GM13977 (cell line): ENCODE measurements around the gene RWDD1.

ENCODE experiments used
- DNase-seq: peaks from one replicate; pipeline ENCODE4 v3.0.0; 2012; ENCODE audit warnings: low spot score
- in situ Hi-C: fragments of 300-500 bp; cut with MboI; formaldehyde crosslinking; loops from one replicate; pipeline ENCODE4 v1.12.0; 2022; ENCODE audit warnings: low sequenced_read_pairs, low pct_unique_long_range_greater_than_20kb, mixed read lengths, inconsistent platforms; ENCODE audit not compliant: unreplicated experiment
- TF ChIP-seq, protein P1 (sequence below): IDR thresholded peaks from 2 replicates; pipeline ENCODE4 v1.5.1; 2012; ENCODE audit warnings: mild to moderate bottlenecking, control low read depth; ENCODE audit not compliant: insufficient read depth; ENCODE audit errors: extremely low read depth, missing control alignments

RWDD1 gene

DNA sequence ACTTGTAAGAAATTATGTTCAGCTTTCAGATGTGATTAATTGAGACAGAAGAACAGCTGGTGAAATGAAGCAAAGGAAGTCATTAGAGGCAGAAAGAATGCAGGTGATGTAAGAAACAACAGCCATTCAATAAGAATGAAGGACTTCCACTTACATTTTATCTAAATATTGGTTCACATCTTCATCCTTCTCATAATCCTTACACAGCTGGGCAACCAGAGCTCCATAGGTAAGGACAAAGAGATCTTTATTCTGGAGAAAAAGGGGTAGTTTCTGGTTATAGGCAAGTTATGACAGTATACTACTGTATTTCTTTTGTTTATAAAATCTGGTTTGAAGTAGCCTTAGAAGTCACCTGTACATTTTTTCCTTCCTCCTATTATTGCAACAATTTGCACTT is 28.2 kb upstream of the RWDD1 start:
- in situ Hi-C loops, result no loop called here
- no peak for DNase-seq
- TF ChIP-seq, protein P1, sequence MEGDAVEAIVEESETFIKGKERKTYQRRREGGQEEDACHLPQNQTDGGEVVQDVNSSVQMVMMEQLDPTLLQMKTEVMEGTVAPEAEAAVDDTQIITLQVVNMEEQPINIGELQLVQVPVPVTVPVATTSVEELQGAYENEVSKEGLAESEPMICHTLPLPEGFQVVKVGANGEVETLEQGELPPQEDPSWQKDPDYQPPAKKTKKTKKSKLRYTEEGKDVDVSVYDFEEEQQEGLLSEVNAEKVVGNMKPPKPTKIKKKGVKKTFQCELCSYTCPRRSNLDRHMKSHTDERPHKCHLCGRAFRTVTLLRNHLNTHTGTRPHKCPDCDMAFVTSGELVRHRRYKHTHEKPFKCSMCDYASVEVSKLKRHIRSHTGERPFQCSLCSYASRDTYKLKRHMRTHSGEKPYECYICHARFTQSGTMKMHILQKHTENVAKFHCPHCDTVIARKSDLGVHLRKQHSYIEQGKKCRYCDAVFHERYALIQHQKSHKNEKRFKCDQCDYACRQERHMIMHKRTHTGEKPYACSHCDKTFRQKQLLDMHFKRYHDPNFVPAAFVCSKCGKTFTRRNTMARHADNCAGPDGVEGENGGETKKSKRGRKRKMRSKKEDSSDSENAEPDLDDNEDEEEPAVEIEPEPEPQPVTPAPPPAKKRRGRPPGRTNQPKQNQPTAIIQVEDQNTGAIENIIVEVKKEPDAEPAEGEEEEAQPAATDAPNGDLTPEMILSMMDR, result no peak

DNA sequence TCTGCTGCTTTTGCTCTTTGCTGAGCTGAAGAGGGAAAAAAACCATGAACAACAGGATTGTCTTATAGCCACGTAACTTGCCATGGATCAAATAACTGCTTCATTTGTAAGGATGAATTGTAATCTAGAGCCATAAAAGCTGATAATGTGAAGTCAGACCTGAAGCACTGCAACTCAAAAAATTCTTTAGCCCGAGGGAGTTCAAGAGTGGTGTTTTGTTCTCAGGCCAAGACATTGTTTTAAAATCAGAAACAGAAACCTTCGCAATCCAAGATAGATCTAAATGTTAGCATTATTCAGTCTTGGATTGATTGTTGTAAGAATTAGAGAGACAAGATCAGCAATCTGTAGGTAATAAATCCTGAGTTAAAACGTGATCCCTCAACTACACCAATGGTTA is 25.7 kb upstream of the RWDD1 start, which contains the start of gene TRAPPC3L:
Gene TRAPPC3L, minus strand, starts transcription at position 34 of the 400 bp plus-strand sequence. CDS start 170 bp downstream, outside the sequence.
- TF ChIP-seq, protein P1, result no peak
- no peak for DNase-seq
- in situ Hi-C loops, result no loop called here

DNA sequence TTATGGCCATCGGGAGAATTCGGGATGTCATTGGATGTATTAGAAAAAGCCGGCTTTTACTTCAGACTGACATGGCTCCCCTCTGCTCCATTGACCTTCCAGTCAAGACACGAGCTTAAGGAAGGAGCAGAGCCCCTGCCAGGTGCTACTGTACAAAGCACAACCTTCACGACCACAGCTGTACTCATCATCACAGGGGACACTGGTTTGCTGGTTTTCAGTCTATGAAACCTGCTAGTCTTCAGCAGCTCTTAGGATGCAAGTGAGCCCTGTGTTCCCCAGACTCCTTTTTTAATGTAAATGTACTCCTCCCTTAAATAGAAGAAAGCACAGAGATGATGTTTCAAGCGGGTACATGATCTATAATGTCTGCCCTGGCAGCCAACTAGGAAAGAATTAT is 23.9 kb upstream of the RWDD1 start:
- no peak for DNase-seq
- in situ Hi-C loops, result no loop called here
- TF ChIP-seq, protein P1, result no peak

DNA sequence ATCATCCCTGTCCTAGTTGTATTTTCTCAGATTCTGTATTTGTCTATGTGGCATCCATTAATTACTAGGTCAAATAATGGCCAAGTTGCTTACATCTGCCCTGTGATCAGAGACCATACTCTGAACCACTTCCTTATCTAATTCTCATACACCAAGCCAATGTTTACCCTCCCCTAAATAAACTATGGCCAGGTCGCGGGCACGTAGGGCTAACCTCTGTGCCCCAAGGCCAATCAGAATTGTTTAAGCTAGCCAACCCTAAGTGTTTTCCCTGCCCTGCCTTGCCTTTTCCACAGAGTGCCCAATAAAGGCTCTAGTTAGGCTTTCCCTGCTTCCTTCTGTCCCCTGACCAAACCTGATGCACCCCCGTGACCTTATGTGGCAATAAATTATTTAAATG is 20.5 kb upstream of the RWDD1 start:
- DNase-seq, result no peak
- TF ChIP-seq, protein P1, result no peak
- in situ Hi-C loops, result no loop called here

DNA sequence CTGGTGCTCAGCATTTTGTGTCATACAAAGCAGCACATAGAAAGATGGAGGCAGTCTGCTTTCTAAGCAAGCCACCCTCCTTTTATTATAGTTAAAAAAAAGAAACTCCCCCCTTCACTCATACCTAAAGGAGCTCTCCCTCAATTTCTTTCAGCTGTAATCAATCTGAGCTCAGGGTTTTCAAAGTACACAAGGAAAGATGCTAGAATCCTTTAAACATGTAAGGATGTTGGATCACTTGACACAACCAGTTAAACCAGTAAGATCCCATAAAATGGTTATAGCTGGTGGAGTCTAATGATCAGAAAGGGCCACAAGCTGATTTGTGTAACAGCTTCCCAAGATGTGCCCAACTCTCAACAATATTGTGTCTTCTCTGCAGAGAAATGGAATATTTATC is 17.9 kb upstream of the RWDD1 start, which contains the start of gene CALHM4:
Gene CALHM4, plus strand, starts transcription at position 301 of the 400 bp plus-strand sequence. Its CDS starts 43 bp downstream, at position 344.
- no peak for DNase-seq
- TF ChIP-seq, protein P1, result no peak
- in situ Hi-C loops, result no loop called here

DNA sequence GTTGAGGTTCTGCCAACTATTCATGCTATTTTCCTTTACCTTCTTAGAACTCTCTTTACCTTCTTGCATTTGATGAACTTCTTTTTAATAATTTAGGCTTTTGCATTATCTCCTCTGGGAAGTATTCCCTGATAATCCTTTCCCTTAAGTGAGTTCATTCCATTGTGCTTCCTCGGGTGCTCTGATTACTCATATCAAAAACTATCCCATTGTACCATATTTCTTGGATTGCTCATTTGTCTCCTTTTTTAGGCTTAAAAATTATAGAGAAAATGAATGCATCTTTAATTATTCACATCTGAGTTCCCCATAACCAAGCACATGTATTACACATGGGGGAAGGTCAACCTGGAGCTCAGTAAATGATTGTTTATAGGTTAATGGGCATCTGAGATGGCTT is 15.2 kb upstream of the RWDD1 start:
- in situ Hi-C loops, result no loop called here
- TF ChIP-seq, protein P1, result no peak
- no peak for DNase-seq
